HEK293 (cell line): ENCODE data around the gene SLC26A8.
"Not testable (repeated sequence)": the region's sequence is repeated elsewhere in the genome, so short reads cannot be mapped to it uniquely, and the experiment has no call there.

Experiments
- CTCF ChIP-seq: fragments of 450-650 bp; formaldehyde crosslinking; IDR thresholded peaks from 2 replicates; pipeline ENCODE4 v1.5.1; 2016; ENCODE audit warnings: missing biosample characterization, missing genetic modification characterization
- KLF16 ChIP-seq: fragments of 450-650 bp; formaldehyde crosslinking; IDR thresholded peaks from 2 replicates; pipeline ENCODE4 v1.5.1; 2017; ENCODE audit warnings: missing biosample characterization, missing genetic modification characterization
- SP2 ChIP-seq: fragments of 450-650 bp; formaldehyde crosslinking; IDR thresholded peaks from 2 replicates; pipeline ENCODE4 v1.5.1; 2016; ENCODE audit warnings: missing biosample characterization, missing genetic modification characterization
- ZBTB49 ChIP-seq: fragments of 450-650 bp; formaldehyde crosslinking; IDR thresholded peaks from 2 replicates; pipeline ENCODE4 v1.5.1; 2016; ENCODE audit warnings: missing biosample characterization, missing genetic modification characterization, low read depth
- ZBTB8A ChIP-seq: fragments of 450-650 bp; formaldehyde crosslinking; IDR thresholded peaks from 2 replicates; pipeline ENCODE4 v1.5.1; 2016; ENCODE audit warnings: missing biosample characterization, missing genetic modification characterization
- ZNF138 ChIP-seq: fragments of 450-650 bp; formaldehyde crosslinking; IDR thresholded peaks from 2 replicates; pipeline ENCODE4 v1.5.1; 2016; ENCODE audit warnings: missing biosample characterization, missing genetic modification characterization, borderline replicate concordance
- ZNF214 ChIP-seq: fragments of 450-650 bp; formaldehyde crosslinking; IDR thresholded peaks from 2 replicates; pipeline ENCODE4 v1.5.1; 2017; ENCODE audit warnings: missing biosample characterization, mild to moderate bottlenecking, missing genetic modification characterization, borderline replicate concordance
- ZNF248 ChIP-seq: fragments of 450-650 bp; formaldehyde crosslinking; IDR thresholded peaks from 2 replicates; pipeline ENCODE4 v1.5.1; 2017; ENCODE audit warnings: missing biosample characterization, missing genetic modification characterization
- ZNF292 ChIP-seq: fragments of 450-650 bp; formaldehyde crosslinking; IDR thresholded peaks from 2 replicates; pipeline ENCODE4 v1.5.1; 2016; ENCODE audit warnings: low read depth, missing biosample characterization, missing genetic modification characterization, borderline replicate concordance
- ZNF514 ChIP-seq: fragments of 450-650 bp; formaldehyde crosslinking; IDR thresholded peaks from 2 replicates; pipeline ENCODE4 v1.5.1; 2016; ENCODE audit warnings: missing biosample characterization, missing genetic modification characterization
- ZNF548 ChIP-seq: fragments of 450-650 bp; formaldehyde crosslinking; IDR thresholded peaks from 2 replicates; pipeline ENCODE4 v1.5.1; 2016; ENCODE audit warnings: missing biosample characterization, missing genetic modification characterization
- ZNF571 ChIP-seq: fragments of 450-650 bp; formaldehyde crosslinking; IDR thresholded peaks from 2 replicates; pipeline ENCODE4 v1.5.0; 2017; ENCODE audit warnings: missing biosample characterization, missing genetic modification characterization
- ZNF692 ChIP-seq: fragments of 450-650 bp; formaldehyde crosslinking; IDR thresholded peaks from 2 replicates; pipeline ENCODE4 v1.5.1; 2016; ENCODE audit warnings: missing biosample characterization, missing genetic modification characterization
- ZNF704 ChIP-seq: fragments of 450-650 bp; formaldehyde crosslinking; IDR thresholded peaks from 2 replicates; pipeline ENCODE4 v1.5.1; 2016; ENCODE audit warnings: missing biosample characterization, missing genetic modification characterization

GRCh38 chr6:36033144-36033543 lies 8.7 kb upstream of the SLC26A8 start:
- TF ChIP-seq ZNF692 (tag by site-specific recombination); KLF16; SP2 (tag by site-specific recombination); ZNF704 (tag by site-specific recombination); ZNF248; ZBTB49 (tag by site-specific recombination); ZNF214 (tag by site-specific recombination); CTCF (tag by site-specific recombination); ZNF514 (tag by site-specific recombination); ZNF138 (tag by site-specific recombination); ZNF571; ZNF548 (tag by site-specific recombination); ZBTB8A; ZNF292 (tag by site-specific recombination): not testable (repeated sequence)
